Nephron (organoid): ENCODE measurements around the gene GALT.
A peak's percentile ranks its signal among the peaks of the same experiment; 100 is the strongest.

Experiments used
- H3K27ac Mint-ChIP-seq, 3 experiments: 2 replicates each; pipeline ENCODE4 v1.8.0; 2020; ENCODE audit warnings: mixed read lengths in 3 of 3, mild to moderate bottlenecking in 2 of 3, moderate library complexity in 1 of 3
- H3K27me3 Mint-ChIP-seq: 2 replicates; pipeline ENCODE4 v1.8.0; 2021; ENCODE audit warnings: low read depth, mild to moderate bottlenecking, moderate library complexity, mixed read lengths
- H3K36me3 Mint-ChIP-seq: 2 replicates; pipeline ENCODE4 v1.8.0; 2020; ENCODE audit warnings: low read depth, mixed read lengths
- H3K4me1 Mint-ChIP-seq: 2 replicates; pipeline ENCODE4 v1.8.0; 2020; ENCODE audit warnings: mixed read lengths
- H3K4me3 Mint-ChIP-seq, 3 experiments: 2 replicates each; pipeline ENCODE4 v1.8.0; 2020; ENCODE audit warnings: mild to moderate bottlenecking in 3 of 3, mixed read lengths in 3 of 3, moderate library complexity in 2 of 3
- H3K9me3 Mint-ChIP-seq: 2 replicates; pipeline ENCODE4 v1.8.0; 2020; ENCODE audit warnings: mixed read lengths
- CTCF ChIP-seq, 3 experiments: fragments of 200-600 bp; sonication (generic); IDR thresholded peaks; one replicate each; pipeline ENCODE4 v1.5.0; 2021; ENCODE audit warnings: antibody characterized with exemption in 3 of 3; ENCODE audit not compliant: unreplicated experiment in 3 of 3

Gene GALT

GRCh38 chr9:34664281-34665066 lies 18.0 kb downstream of the GALT start:
- Mint-ChIP-seq H3K27ac (peak overlapping the region; percentile 84 to 93 (median 93)), H3K27me3 (no peaks in the 10 kb centered on the region)

DNA sequence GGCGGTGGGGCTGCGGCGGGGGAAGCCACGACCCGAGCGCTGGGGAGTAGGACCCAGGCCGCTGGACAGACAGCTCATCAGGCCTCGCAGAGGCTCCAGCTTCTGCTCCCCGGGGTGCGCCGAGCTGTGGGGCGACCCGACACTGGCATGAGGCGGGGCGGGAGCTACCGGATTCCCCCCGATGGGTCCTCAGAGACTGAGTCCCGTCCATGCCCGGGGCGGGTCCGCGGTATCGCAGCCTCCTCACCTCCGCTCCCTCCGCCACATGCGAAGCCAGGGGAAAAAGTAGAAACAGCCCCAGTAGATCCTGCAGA lies 18.5 kb downstream of the GALT start:
- TF ChIP-seq CTCF (IDR thresholded peaks at IDR 0.05; ENCODE audit: unreplicated experiment in 3 of 3) = no peak
- H3K27me3 Mint-ChIP-seq = no peaks in the 10 kb centered on the region
- H3K9me3 Mint-ChIP-seq = no peaks in the 10 kb centered on the region
- H3K4me1 Mint-ChIP-seq = peaks cover 30% of the 10 kb centered on the region
- peak overlapping the region; percentile 84 to 97 (median 93) for H3K27ac Mint-ChIP-seq
- peak overlapping the region; percentile 92 to 94 (median 94) for H3K4me3 Mint-ChIP-seq
- peaks cover 51% of the 10 kb centered on the region for H3K36me3 Mint-ChIP-seq

More at GRCh38 chr9:34664281-34665066, 18.0 kb downstream of the GALT start:
- peak overlapping the region; percentile 92 to 94 (median 94) for H3K4me3 Mint-ChIP-seq
- H3K9me3 Mint-ChIP-seq = no peaks in the 10 kb centered on the region
- peaks cover 46% of the 10 kb centered on the region for H3K36me3 Mint-ChIP-seq
- peak; percentile 80 to 82 (median 81) for TF ChIP-seq CTCF (IDR thresholded peaks at IDR 0.05; ENCODE audit: unreplicated experiment in 3 of 3)
- H3K4me1 Mint-ChIP-seq = peaks cover 30% of the 10 kb centered on the region

GRCh38 chr9:34665381-34666250 lies 19.1 kb downstream of the GALT start:
- Mint-ChIP-seq H3K4me1 (peaks cover 30% of the 10 kb centered on the region), H3K27ac (peak overlapping the region; percentile 84 to 97 (median 93)), H3K9me3 (no peaks in the 10 kb centered on the region), H3K4me3 (peak overlapping the region; percentile 92 to 94 (median 94)), H3K36me3 (peaks cover 52% of the 10 kb centered on the region), H3K27me3 (no peaks in the 10 kb centered on the region)
- no peak for TF ChIP-seq CTCF (IDR thresholded peaks at IDR 0.05; ENCODE audit: unreplicated experiment in 3 of 3)

- TF ChIP-seq CTCF (IDR thresholded peaks at IDR 0.05; ENCODE audit: unreplicated experiment in 3 of 3) = no peak
- Mint-ChIP-seq H3K27me3 (no peaks in the 10 kb centered on the region), H3K4me3 (no peak overlapping the region), H3K27ac (no peak overlapping the region), H3K4me1 (peaks cover 15% of the 10 kb centered on the region), H3K9me3 (no peaks in the 10 kb centered on the region), H3K36me3 (peaks cover 28% of the 10 kb centered on the region)
These were observed 23.5 kb downstream of the GALT start for GRCh38 chr9:34669809-34670562.

GRCh38 chr9:34671307-34671706 lies 24.8 kb downstream of the GALT start:
- Mint-ChIP-seq H3K4me3 (no peak overlapping the region), H3K9me3 (no peaks in the 10 kb centered on the region), H3K27ac (no peak overlapping the region), H3K27me3 (no peaks in the 10 kb centered on the region), H3K36me3 (peaks cover 24% of the 10 kb centered on the region), H3K4me1 (peaks cover 19% of the 10 kb centered on the region)
- no peak for TF ChIP-seq CTCF (IDR thresholded peaks at IDR 0.05; ENCODE audit: unreplicated experiment in 3 of 3)
